ENCODE measurements around the gene PLPP4. TPM values are rescaled to one million over a fixed set of nuclear protein-coding genes. Genes with fewer than 3 reads are reported as not detected.

PLPP4 gene
- total RNA-seq, 1 experiment from 2014 or later: not detected

DNA sequence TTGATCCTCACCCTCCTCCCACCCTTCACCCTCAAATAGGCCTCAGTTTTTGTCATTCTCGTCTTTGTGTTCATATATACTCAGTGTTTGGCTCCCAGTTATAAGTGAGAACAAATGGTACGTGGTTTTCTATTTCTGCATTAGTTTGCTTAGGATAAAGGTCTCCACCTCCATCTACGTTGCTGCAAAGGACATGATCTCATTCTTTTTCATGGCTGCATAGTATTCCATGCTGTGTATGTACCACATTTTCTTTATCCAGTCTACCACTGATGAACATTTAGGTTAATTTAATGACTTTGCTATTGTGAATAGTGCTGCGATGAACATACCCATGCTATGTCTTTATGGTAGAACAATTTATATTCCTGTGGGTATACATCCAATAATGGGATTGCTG lies 91.2 kb downstream of the PLPP4 start:
- Histone ChIP-seq H3K14ac (ENCODE audit: insufficient read depth, low read length) (no peak overlapping the region), H3K23me2 (ENCODE audit: insufficient read length, low read depth, low read length, poor library complexity, severe bottlenecking) (no peaks in the 10 kb centered on the region), H2AFZ (ENCODE audit: low read length) (no peak overlapping the region), H3K4me2 (ENCODE audit: insufficient read depth, insufficient read length, low read length) (no peak overlapping the region), H4K20me1 (ENCODE audit: control insufficient read depth, insufficient read depth, insufficient read length) (no peaks in the 10 kb centered on the region), H3K4me1 (ENCODE audit: insufficient read depth, low read length) (no peaks in the 10 kb centered on the region), H2BK20ac (ENCODE audit: low read depth, low read length, poor library complexity, severe bottlenecking) (no peak overlapping the region), H3K18ac (ENCODE audit: insufficient read length, low read depth, low read length) (no peak overlapping the region), H3K27me3 (ENCODE audit: insufficient read depth, low read length) (no peaks in the 10 kb centered on the region), H3K4ac (ENCODE audit: low read depth, low read length) (no peak overlapping the region), H3K79me1 (ENCODE audit: insufficient read depth, low read depth, low read length, poor library complexity, severe bottlenecking) (no peaks in the 10 kb centered on the region), H3K27ac (ENCODE audit: insufficient read length, low read depth, low read length) (no peak overlapping the region), H3K9ac (ENCODE audit: extremely low read depth, insufficient read length, low read length) (no peak overlapping the region), H4K91ac (ENCODE audit: insufficient read length, low read depth, low read length) (no peak overlapping the region), H4K5ac (ENCODE audit: insufficient read length, low read depth, low read length) (no peak overlapping the region), H2AK5ac (ENCODE audit: insufficient read length, low read length) (no peak overlapping the region), H3K79me2 (ENCODE audit: insufficient read depth, low read length) (no peaks in the 10 kb centered on the region), H2BK12ac (ENCODE audit: insufficient read length, low read depth, low read length) (no peak overlapping the region), H3K56ac (ENCODE audit: insufficient read length, low read depth, low read length) (no peak overlapping the region), H3K9me3 (ENCODE audit: control insufficient read depth, low read depth, low read length) (peaks cover 7% of the 10 kb centered on the region), H2BK15ac (ENCODE audit: low read depth, low read length) (no peak overlapping the region), H3K23ac (ENCODE audit: insufficient read length, low read depth, low read length) (no peak overlapping the region), H4K8ac (replicated peaks; ENCODE audit: insufficient read length, low read depth, low read length) (no peak overlapping the region), H2BK5ac (ENCODE audit: insufficient read length, low read length) (no peak overlapping the region), H3T11ph (ENCODE audit: low read length) (no peak overlapping the region), H2BK120ac (ENCODE audit: low read depth, low read length, poor library complexity, severe bottlenecking) (no peak overlapping the region)
- no peak overlapping the region for H3K4me3 Mint-ChIP-seq
- H3K4me1 Mint-ChIP-seq: no peaks in the 10 kb centered on the region
- H3K27ac Mint-ChIP-seq: no peak overlapping the region
- peaks cover 10 to 13% of the 10 kb centered on the region in 2 experiments; a peak in 3 of 5 replicates for H3K9me3 Mint-ChIP-seq
- peaks cover 12% of the 10 kb centered on the region for H3K27me3 Mint-ChIP-seq (ENCODE audit: low read depth)
- no peak for DNase-seq
- no peak for TF ChIP-seq CTCF (conservative IDR thresholded peaks at IDR 0.05)
- no CpG with 5 or more reads among the region's 4 CpGs for WGBS (ENCODE audit: extremely low coverage, insufficient read length, low lambda C conversion rate)
- H3K36me3 Mint-ChIP-seq (ENCODE audit: insufficient read depth in 1 of 3, low read depth in 3 of 3): peaks cover 0 to 9% (median 0%) of the 10 kb centered on the region in 3 experiments; a peak in 2 of 7 replicates

Data from H9 (cell line).